ENCODE data around the gene JAKMIP3. TPM values are rescaled to one million over a fixed set of nuclear protein-coding genes. Genes with fewer than 3 reads are reported as not detected.
A peak's percentile ranks its signal among the peaks of the same experiment; 100 is the strongest.
"Not testable (repeated sequence)": the region's sequence is repeated elsewhere in the genome, so short reads cannot be mapped to it uniquely, and the experiment has no call there.

The JAKMIP3 gene
- total RNA-seq, 1 donor from 2014 or later: 0.10 TPM

GRCh38 chr10:132064771-132065437 lies 842 bp upstream of the JAKMIP3 start:
- no peak for DNase-seq (ENCODE audit: low read depth)

- DNase-seq (ENCODE audit: low read depth): no peak
Measured at GRCh38 chr10:132066186-132066585, 440 bp downstream of the JAKMIP3 start.

GRCh38 chr10:132066812-132067211 lies 1.1 kb downstream of the JAKMIP3 start:
- no peak for DNase-seq (ENCODE audit: low read depth)

- no peak for DNase-seq (ENCODE audit: low read depth)
Measured at GRCh38 chr10:132068431-132069121, 2.8 kb downstream of the JAKMIP3 start.

- DNase-seq (ENCODE audit: low read depth): no peak
Measured at GRCh38 chr10:132069122-132069848, 3.5 kb downstream of the JAKMIP3 start.

- DNase-seq (ENCODE audit: low read depth): no peak
Measured at GRCh38 chr10:132069849-132070182, 4.1 kb downstream of the JAKMIP3 start.

- no peak for DNase-seq (ENCODE audit: low read depth)
Measured at GRCh38 chr10:132070724-132071123, 5.0 kb downstream of the JAKMIP3 start.

GRCh38 chr10:132071667-132072066 lies 5.9 kb downstream of the JAKMIP3 start:
- no peak for DNase-seq (ENCODE audit: low read depth)

- no peak for DNase-seq (ENCODE audit: low read depth)
Measured at GRCh38 chr10:132075909-132076577, 10.3 kb downstream of the JAKMIP3 start.

GRCh38 chr10:132076578-132077081 lies 10.9 kb downstream of the JAKMIP3 start:
- no peak for DNase-seq (ENCODE audit: low read depth)

GRCh38 chr10:132077091-132077490 lies 11.3 kb downstream of the JAKMIP3 start:
- no peak for DNase-seq (ENCODE audit: low read depth)

GRCh38 chr10:132078746-132079345 lies 13.1 kb downstream of the JAKMIP3 start:
- no peak for DNase-seq (ENCODE audit: low read depth)

- DNase-seq (ENCODE audit: low read depth): not testable (repeated sequence)
Measured at GRCh38 chr10:132084384-132084783, 18.6 kb downstream of the JAKMIP3 start.

- DNase-seq (ENCODE audit: low read depth): not testable (repeated sequence)
Measured at GRCh38 chr10:132093236-132093635, 27.5 kb downstream of the JAKMIP3 start.

GRCh38 chr10:132094581-132095234 lies 29.0 kb downstream of the JAKMIP3 start:
- peak; percentile 19 for DNase-seq (ENCODE audit: low read depth)

GRCh38 chr10:132095403-132096113 lies 29.8 kb downstream of the JAKMIP3 start:
- DNase-seq (ENCODE audit: low read depth): no peak

- peak; percentile 58 for DNase-seq (ENCODE audit: low read depth)
Measured at GRCh38 chr10:132096223-132096622, 30.5 kb downstream of the JAKMIP3 start.

- DNase-seq (ENCODE audit: low read depth): no peak
Measured at GRCh38 chr10:132096863-132097478, 31.2 kb downstream of the JAKMIP3 start.

- no peak for DNase-seq (ENCODE audit: low read depth)
Measured at GRCh38 chr10:132097609-132098377, 32.0 kb downstream of the JAKMIP3 start.
